ENCODE results near the gene AP2S1.

AP2S1 gene

DNA sequence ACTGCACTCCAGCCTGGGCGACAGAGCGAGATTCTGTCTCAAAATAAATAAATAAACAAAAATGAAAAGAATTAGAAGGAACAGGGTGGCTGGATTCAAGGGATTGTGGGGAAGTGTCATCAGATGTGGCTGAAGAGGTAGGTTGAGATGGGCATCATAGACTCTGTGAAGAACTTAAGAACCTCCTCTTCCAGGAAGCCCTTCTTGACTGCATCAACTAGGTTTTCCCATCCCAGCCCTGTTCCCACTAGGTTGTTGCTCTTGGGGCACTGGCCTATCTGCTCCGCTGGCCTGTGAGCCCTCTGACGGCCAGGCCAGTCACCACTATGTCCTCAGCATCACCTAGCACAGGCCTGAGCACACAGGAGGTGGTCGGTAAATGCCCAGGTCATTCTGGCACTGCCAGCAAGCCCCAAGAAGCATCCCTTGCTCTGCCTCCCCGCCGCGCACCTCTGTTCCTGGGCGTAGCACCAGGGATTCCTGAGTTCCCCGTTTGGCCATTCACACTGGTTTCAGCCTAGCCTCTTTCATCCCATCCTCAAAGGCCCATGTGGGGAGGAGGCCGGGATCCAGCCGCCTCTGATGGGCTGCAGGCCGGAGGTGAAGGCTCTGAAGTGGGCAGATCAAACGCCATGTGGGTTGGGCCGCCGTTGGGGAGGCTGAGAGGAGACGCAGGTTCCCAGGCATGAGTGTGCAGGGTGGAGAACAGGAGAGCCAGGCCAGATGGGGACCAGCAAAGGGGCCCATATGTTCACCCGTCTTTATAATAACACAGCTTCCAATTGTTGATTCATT, 34.6 kb downstream of the AP2S1 start:
- Histone ChIP-seq H3K27me3 (ENCODE audit: insufficient read depth, poor library complexity, severe bottlenecking) (no peaks in the 10 kb centered on the region), H3K4me3 (replicated peaks; ENCODE audit: insufficient read depth, low read length) (no peak overlapping the region), H3K27ac (replicated peaks) (no peak overlapping the region)
- DNase-seq (ENCODE audit: low read depth in 1 of 2, low spot score in 1 of 2): no peak
- TF ChIP-seq GABPA (IDR thresholded peaks at IDR 0.05; ENCODE audit: low read depth): no peak
- TF ChIP-seq SPI1 (IDR thresholded peaks at IDR 0.05; ENCODE audit: borderline replicate concordance, low read depth): no peak
- TF ChIP-seq, protein P1, sequence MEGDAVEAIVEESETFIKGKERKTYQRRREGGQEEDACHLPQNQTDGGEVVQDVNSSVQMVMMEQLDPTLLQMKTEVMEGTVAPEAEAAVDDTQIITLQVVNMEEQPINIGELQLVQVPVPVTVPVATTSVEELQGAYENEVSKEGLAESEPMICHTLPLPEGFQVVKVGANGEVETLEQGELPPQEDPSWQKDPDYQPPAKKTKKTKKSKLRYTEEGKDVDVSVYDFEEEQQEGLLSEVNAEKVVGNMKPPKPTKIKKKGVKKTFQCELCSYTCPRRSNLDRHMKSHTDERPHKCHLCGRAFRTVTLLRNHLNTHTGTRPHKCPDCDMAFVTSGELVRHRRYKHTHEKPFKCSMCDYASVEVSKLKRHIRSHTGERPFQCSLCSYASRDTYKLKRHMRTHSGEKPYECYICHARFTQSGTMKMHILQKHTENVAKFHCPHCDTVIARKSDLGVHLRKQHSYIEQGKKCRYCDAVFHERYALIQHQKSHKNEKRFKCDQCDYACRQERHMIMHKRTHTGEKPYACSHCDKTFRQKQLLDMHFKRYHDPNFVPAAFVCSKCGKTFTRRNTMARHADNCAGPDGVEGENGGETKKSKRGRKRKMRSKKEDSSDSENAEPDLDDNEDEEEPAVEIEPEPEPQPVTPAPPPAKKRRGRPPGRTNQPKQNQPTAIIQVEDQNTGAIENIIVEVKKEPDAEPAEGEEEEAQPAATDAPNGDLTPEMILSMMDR (IDR thresholded peaks at IDR 0.05; ENCODE audit: insufficient read depth, low read length): no peak
- no peak for TF ChIP-seq POLR2AphosphoS5 (IDR thresholded peaks at IDR 0.05; ENCODE audit: low read depth)
- TF ChIP-seq, protein P2, sequence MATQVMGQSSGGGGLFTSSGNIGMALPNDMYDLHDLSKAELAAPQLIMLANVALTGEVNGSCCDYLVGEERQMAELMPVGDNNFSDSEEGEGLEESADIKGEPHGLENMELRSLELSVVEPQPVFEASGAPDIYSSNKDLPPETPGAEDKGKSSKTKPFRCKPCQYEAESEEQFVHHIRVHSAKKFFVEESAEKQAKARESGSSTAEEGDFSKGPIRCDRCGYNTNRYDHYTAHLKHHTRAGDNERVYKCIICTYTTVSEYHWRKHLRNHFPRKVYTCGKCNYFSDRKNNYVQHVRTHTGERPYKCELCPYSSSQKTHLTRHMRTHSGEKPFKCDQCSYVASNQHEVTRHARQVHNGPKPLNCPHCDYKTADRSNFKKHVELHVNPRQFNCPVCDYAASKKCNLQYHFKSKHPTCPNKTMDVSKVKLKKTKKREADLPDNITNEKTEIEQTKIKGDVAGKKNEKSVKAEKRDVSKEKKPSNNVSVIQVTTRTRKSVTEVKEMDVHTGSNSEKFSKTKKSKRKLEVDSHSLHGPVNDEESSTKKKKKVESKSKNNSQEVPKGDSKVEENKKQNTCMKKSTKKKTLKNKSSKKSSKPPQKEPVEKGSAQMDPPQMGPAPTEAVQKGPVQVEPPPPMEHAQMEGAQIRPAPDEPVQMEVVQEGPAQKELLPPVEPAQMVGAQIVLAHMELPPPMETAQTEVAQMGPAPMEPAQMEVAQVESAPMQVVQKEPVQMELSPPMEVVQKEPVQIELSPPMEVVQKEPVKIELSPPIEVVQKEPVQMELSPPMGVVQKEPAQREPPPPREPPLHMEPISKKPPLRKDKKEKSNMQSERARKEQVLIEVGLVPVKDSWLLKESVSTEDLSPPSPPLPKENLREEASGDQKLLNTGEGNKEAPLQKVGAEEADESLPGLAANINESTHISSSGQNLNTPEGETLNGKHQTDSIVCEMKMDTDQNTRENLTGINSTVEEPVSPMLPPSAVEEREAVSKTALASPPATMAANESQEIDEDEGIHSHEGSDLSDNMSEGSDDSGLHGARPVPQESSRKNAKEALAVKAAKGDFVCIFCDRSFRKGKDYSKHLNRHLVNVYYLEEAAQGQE (IDR thresholded peaks at IDR 0.05; ENCODE audit: insufficient replicate concordance, low read depth): no peak

DNA sequence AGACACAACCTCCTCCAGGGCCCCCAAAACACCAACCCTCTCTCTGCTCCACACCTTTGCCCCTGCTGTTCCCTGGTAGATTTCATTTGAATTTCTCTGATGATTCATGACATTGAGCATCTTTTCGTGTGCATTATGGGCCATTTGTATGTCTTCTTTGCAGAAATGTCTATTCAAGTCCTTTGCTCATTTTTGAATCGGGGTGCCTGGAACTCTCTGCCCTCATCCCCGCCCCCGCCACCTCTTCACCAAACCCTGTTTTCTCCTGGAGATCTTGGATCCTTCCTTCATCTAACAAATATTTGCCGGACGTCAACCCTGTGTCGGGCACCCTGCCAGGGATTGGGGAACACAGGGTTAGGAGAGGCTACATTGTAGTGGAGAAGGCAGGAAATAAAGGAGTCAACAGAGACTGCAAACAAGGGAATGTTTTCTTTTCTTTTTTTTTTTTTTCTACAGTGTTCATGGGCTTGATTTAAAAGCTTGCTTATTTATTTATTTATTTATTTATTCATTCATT, 36.7 kb downstream of the AP2S1 start:
- no peaks in the 10 kb centered on the region for H3K27me3 ChIP-seq (ENCODE audit: insufficient read depth, poor library complexity, severe bottlenecking)
- no peak overlapping the region for H3K27ac ChIP-seq (replicated peaks)
- DNase-seq (ENCODE audit: low read depth in 1 of 2, low spot score in 1 of 2): no peak
- H3K4me3 ChIP-seq (replicated peaks; ENCODE audit: insufficient read depth, low read length): no peak overlapping the region
- TF ChIP-seq, protein P2 (IDR thresholded peaks at IDR 0.05; ENCODE audit: insufficient replicate concordance, low read depth): no peak
- TF ChIP-seq GABPA (IDR thresholded peaks at IDR 0.05; ENCODE audit: low read depth) (no peak), SPI1 (IDR thresholded peaks at IDR 0.05; ENCODE audit: borderline replicate concordance, low read depth) (no peak), POLR2AphosphoS5 (IDR thresholded peaks at IDR 0.05; ENCODE audit: low read depth) (no peak)
- TF ChIP-seq, protein P1 (IDR thresholded peaks at IDR 0.05; ENCODE audit: insufficient read depth, low read length): no peak

DNA sequence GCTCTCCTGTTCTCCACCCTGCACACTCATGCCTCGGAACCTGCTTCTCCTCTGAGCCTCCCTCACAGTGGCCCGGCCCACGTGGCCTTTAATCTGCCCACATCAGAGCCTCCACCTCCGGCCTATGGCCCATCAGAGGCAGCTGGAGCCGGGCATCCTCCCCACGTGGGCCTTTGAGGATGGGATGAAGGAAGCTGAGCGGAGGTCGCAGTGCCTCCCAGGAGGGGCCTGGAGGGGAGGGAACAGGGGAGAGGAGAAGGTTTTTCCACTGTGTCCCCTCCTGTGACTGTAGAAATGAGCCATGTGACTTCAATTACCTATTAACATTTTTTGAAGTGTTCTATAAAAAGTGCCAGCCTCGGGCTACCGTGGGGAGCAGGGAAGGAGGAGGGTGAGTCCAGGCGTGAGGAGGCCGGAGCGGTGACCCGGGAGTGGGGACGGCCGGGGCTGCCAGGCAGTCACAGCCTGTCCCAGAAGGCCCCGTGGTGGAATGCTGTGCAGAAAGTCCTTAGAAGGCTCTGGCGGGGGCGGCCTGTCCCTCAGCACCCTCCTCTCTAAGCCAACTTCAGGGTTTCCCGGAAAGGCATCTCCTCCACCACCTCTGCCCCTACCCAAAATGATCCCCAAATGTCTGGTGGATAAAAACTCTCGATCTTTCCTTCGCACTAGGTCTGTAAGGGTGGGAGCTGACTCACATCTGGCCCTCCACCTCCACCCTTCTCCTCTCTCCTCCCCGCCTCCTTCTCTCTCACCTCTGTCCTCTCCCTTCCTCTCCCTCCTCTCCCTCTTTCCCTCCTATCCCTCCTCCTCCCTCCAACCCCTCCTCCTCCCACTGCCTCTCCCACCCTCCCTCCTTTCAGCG, 37.4 kb downstream of the AP2S1 start:
- Histone ChIP-seq H3K4me3 (replicated peaks; ENCODE audit: insufficient read depth, low read length) (no peak overlapping the region), H3K27me3 (ENCODE audit: insufficient read depth, poor library complexity, severe bottlenecking) (no peaks in the 10 kb centered on the region), H3K27ac (replicated peaks) (no peak overlapping the region)
- no peak for DNase-seq (ENCODE audit: low read depth in 1 of 2, low spot score in 1 of 2)
- TF ChIP-seq GABPA (IDR thresholded peaks at IDR 0.05; ENCODE audit: low read depth): no peak
- TF ChIP-seq, protein P2 (IDR thresholded peaks at IDR 0.05; ENCODE audit: insufficient replicate concordance, low read depth): no peak
- TF ChIP-seq POLR2AphosphoS5 (IDR thresholded peaks at IDR 0.05; ENCODE audit: low read depth): no peak
- no peak for TF ChIP-seq SPI1 (IDR thresholded peaks at IDR 0.05; ENCODE audit: borderline replicate concordance, low read depth)
- TF ChIP-seq, protein P1 (IDR thresholded peaks at IDR 0.05; ENCODE audit: insufficient read depth, low read length): no peak

All from HL-60 (cell line).